MCF 10A (cell line): ENCODE results near the gene XPC. TPM values are rescaled to one million over a fixed set of nuclear protein-coding genes. Genes with fewer than 3 reads are reported as not detected.

ENCODE experiments used
- BruUV-seq: library from RNA; stranded (reverse); fragments of 400-500 nt; replicated peaks from 2 replicates; lab custom pipeline; 2021; lab: Mats Ljungman, UMichigan
- CTCF ChIA-PET: fragments of 300-600 bp; sonication (Branson Sonifier 250); formaldehyde crosslinking; extraction: SDS; loops from one replicate; lab custom pipeline; 2021; ENCODE audit warnings: antibody characterized with exemption, inconsistent platforms; lab: Yijun Ruan, JAX
- POLR2A ChIA-PET: fragments of 300-600, 350-650 bp; sonication (Branson Sonifier 250); formaldehyde crosslinking; extraction: SDS; loops from one replicate; lab custom pipeline; 2020; ENCODE audit warnings: antibody characterized with exemption, inconsistent platforms; lab: Yijun Ruan, JAX
- DNase-seq: peaks from one replicate; pipeline ENCODE4 v3.0.0-alpha.2; 2018; ENCODE audit not compliant: unreplicated experiment
- H3K27ac Mint-ChIP-seq: one replicate; pipeline ENCODE4 v1.8.0; 2022; ENCODE audit warnings: mild to moderate bottlenecking, low read depth, mixed read lengths; ENCODE audit not compliant: unreplicated experiment
- H3K27me3 Mint-ChIP-seq: one replicate; pipeline ENCODE4 v1.8.0; 2022; ENCODE audit warnings: mixed read lengths; ENCODE audit not compliant: insufficient read depth, unreplicated experiment
- H3K36me3 Mint-ChIP-seq: one replicate; pipeline ENCODE4 v1.8.0; 2022; ENCODE audit warnings: mild to moderate bottlenecking, moderate library complexity, mixed read lengths; ENCODE audit not compliant: insufficient read depth, unreplicated experiment
- H3K4me1 Mint-ChIP-seq: one replicate; pipeline ENCODE4 v1.8.0; 2022; ENCODE audit warnings: mixed read lengths; ENCODE audit not compliant: insufficient read depth, unreplicated experiment
- H3K4me3 Mint-ChIP-seq: one replicate; pipeline ENCODE4 v1.8.0; 2022; ENCODE audit warnings: mild to moderate bottlenecking, moderate library complexity, mixed read lengths; ENCODE audit not compliant: unreplicated experiment
- H3K9me3 Mint-ChIP-seq: one replicate; pipeline ENCODE4 v1.8.0; 2022; ENCODE audit warnings: mixed read lengths; ENCODE audit not compliant: unreplicated experiment
- intact Hi-C: fragments of 100-400 bp; cut with micrococcal nuclease; formaldehyde crosslinking; loops from 2 replicates; pipeline ENCODE4 v1.14.1; 2022
- total RNA-seq: library from RNA; stranded (reverse); gene quantifications from 2 replicates; pipeline ENCODE4 v1.2.3, GENCODE V29; 2022
- TF ChIP-seq, protein P1 (sequence below): fragments of 200-600 bp; IDR thresholded peaks from one replicate; pipeline ENCODE4 v1.8.0; 2022; ENCODE audit warnings: antibody characterized with exemption, mild to moderate bottlenecking; ENCODE audit not compliant: unreplicated experiment

The XPC gene
- total RNA-seq, 1 experiment from 2014 or later: 73.3 TPM

GRCh38 chr3:14203521-14204079 is 25.2 kb upstream of the XPC start:
- H3K9me3 Mint-ChIP-seq: no peaks in the 10 kb centered on the region
- peaks cover 22% of the 10 kb centered on the region for H3K36me3 Mint-ChIP-seq
- no peaks in the 10 kb centered on the region for H3K27me3 Mint-ChIP-seq
- peak; percentile 75 for DNase-seq
- ChIA-PET POLR2A (interaction anchor here (0.5 to 2.6 kb wide), 17 partner anchors 19 to 717 kb away, joined by 3 to 20 read pairs (median 4); partner anchors contain the start of genes CCDC174, LSM3 and XPC), CTCF (interaction anchor here (0.6 to 6.7 kb wide), 80 partner anchors 7 to 743 kb away, joined by 3 to 138 read pairs (median 5); partner anchors contain the start of genes CCDC174, LSM3, NR2C2 and XPC)
- intact Hi-C loops: loop anchor here (1.0 to 5.0 kb wide), 7 partner anchors 58 to 719 kb away; partner anchors contain the start of gene SLC6A6
- H3K4me3 Mint-ChIP-seq: no peak overlapping the region
- H3K4me1 Mint-ChIP-seq: peaks cover 24% of the 10 kb centered on the region
- BruUV-seq: no TSS peak
- no peak overlapping the region for H3K27ac Mint-ChIP-seq
- TF ChIP-seq, protein P1, sequence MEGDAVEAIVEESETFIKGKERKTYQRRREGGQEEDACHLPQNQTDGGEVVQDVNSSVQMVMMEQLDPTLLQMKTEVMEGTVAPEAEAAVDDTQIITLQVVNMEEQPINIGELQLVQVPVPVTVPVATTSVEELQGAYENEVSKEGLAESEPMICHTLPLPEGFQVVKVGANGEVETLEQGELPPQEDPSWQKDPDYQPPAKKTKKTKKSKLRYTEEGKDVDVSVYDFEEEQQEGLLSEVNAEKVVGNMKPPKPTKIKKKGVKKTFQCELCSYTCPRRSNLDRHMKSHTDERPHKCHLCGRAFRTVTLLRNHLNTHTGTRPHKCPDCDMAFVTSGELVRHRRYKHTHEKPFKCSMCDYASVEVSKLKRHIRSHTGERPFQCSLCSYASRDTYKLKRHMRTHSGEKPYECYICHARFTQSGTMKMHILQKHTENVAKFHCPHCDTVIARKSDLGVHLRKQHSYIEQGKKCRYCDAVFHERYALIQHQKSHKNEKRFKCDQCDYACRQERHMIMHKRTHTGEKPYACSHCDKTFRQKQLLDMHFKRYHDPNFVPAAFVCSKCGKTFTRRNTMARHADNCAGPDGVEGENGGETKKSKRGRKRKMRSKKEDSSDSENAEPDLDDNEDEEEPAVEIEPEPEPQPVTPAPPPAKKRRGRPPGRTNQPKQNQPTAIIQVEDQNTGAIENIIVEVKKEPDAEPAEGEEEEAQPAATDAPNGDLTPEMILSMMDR: peak; percentile 68

DNA sequence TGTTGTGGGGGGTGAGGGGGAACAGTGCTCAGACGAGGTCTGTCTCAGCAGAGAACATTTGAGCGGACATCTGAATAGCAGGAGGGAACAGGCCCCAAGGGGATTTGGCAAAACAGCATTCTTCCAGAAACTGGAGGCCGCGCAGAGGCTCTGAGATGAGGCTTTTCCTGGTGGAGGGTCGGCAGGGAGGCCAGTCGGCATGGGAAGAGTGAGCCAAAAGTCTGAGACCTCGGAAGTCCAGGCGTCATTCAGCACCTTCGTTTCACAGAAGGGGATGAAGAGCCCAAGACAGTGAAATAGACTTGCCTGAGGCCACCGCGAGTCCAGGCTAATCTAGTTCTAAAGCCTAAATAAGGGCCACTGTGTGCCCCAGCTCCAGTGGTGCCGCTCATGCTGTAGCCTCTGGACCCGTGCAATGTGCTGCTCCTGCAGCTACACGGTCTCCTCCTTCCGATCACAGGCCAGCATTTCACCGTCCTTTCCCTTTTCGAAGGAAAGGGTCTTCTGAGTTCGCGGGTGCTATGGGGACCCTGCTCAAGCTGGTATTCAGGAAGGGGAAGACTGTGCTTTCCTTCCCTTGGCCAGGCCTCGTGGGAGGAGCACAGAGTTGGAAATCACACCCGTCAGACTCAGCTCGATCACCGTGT is 24.6 kb upstream of the XPC start:
- POLR2A ChIA-PET: interaction anchor here (0.5 to 3.1 kb wide), 17 partner anchors 19 to 718 kb away, joined by 3 to 20 read pairs (median 4); partner anchors contain the start of genes CCDC174, LSM3 and XPC
- DNase-seq: no peak
- intact Hi-C loops: loop anchor here (1.0 to 5.0 kb wide), 7 partner anchors 58 to 719 kb away; partner anchors contain the start of gene SLC6A6
- no peaks in the 10 kb centered on the region for H3K9me3 Mint-ChIP-seq
- peaks cover 28% of the 10 kb centered on the region for H3K36me3 Mint-ChIP-seq
- CTCF ChIA-PET: interaction anchor here (0.6 to 6.7 kb wide), 68 partner anchors 7 to 740 kb away, joined by 3 to 138 read pairs (median 5); partner anchors contain the start of genes LSM3 and XPC
- peaks cover 25% of the 10 kb centered on the region for H3K4me1 Mint-ChIP-seq
- no peak overlapping the region for H3K27ac Mint-ChIP-seq
- TF ChIP-seq, protein P1: no peak
- H3K4me3 Mint-ChIP-seq: no peak overlapping the region
- BruUV-seq: no TSS peak
- no peaks in the 10 kb centered on the region for H3K27me3 Mint-ChIP-seq

- no peaks in the 10 kb centered on the region for H3K27me3 Mint-ChIP-seq
- peaks cover 37% of the 10 kb centered on the region for H3K36me3 Mint-ChIP-seq
- no TSS peak for BruUV-seq
- H3K4me3 Mint-ChIP-seq: no peak overlapping the region
- no peaks in the 10 kb centered on the region for H3K9me3 Mint-ChIP-seq
- H3K4me1 Mint-ChIP-seq: peaks cover 25% of the 10 kb centered on the region
- POLR2A ChIA-PET: interaction anchor here (0.8 to 7.7 kb wide), 5 partner anchors 19 to 306 kb away, joined by 3 to 120 read pairs (median 6); partner anchors contain the start of genes LSM3 and XPC
- no peak for DNase-seq
- H3K27ac Mint-ChIP-seq: no peak overlapping the region
- TF ChIP-seq, protein P1: no peak
- intact Hi-C loops: loop anchor here (2.0 to 5.0 kb wide), 3 partner anchors 201 to 720 kb away; partner anchors contain the start of gene SLC6A6
- CTCF ChIA-PET: interaction anchor here (0.6 to 6.7 kb wide), 15 partner anchors 9 to 306 kb away, joined by 3 to 138 read pairs (median 5); partner anchors contain the start of genes LSM3 and XPC
Observed at GRCh38 chr3:14201940-14202684, 23.7 kb upstream of the XPC start.
